Medulla oblongata (tissue), 1 donor: ENCODE measurements around the gene CCDC13.

ENCODE experiments used
- DNase-seq: peaks from one replicate; pipeline ENCODE4 v3.0.0-alpha.2; 2015; ENCODE audit errors: extremely low spot score

Gene CCDC13

GRCh38 chr3:42800251-42800650 is 27.2 kb upstream of the CCDC13 start:
- DNase-seq = no peak

- DNase-seq = no peak
These were observed 26.3 kb upstream of the CCDC13 start for GRCh38 chr3:42799376-42799775.

GRCh38 chr3:42796332-42796885 is 23.4 kb upstream of the CCDC13 start:
- no peak for DNase-seq

GRCh38 chr3:42795621-42796181 is 22.6 kb upstream of the CCDC13 start:
- DNase-seq = no peak

GRCh38 chr3:42790714-42791229 is 17.7 kb upstream of the CCDC13 start:
- DNase-seq = no peak

- DNase-seq = no peak
These were observed 13.6 kb upstream of the CCDC13 start for GRCh38 chr3:42786631-42787030.

GRCh38 chr3:42786212-42786611 is 13.2 kb upstream of the CCDC13 start:
- DNase-seq = no peak

GRCh38 chr3:42780892-42781700 is 8.0 kb upstream of the CCDC13 start:
- DNase-seq = peak; percentile 90

- DNase-seq = no peak
These were observed 7.3 kb upstream of the CCDC13 start for GRCh38 chr3:42780398-42780797.

- no peak for DNase-seq
These were observed 5.6 kb upstream of the CCDC13 start for GRCh38 chr3:42778644-42779043.

- DNase-seq = no peak
These were observed 327 bp upstream of the CCDC13 start for GRCh38 chr3:42773409-42773751.

- DNase-seq = no peak
These were observed 1.8 kb downstream of the CCDC13 start for GRCh38 chr3:42771271-42771670.

GRCh38 chr3:42769477-42770131 is 3.4 kb downstream of the CCDC13 start:
- no peak for DNase-seq

GRCh38 chr3:42764561-42765295 is 8.3 kb downstream of the CCDC13 start:
- DNase-seq = peak; percentile 60

- no peak for DNase-seq
These were observed 8.9 kb downstream of the CCDC13 start for GRCh38 chr3:42764115-42764514.

GRCh38 chr3:42763021-42763420 is 10.0 kb downstream of the CCDC13 start:
- peak; percentile 71 for DNase-seq

GRCh38 chr3:42762046-42762724 is 10.9 kb downstream of the CCDC13 start:
- DNase-seq = peak; percentile 63

- DNase-seq = no peak
These were observed 14.9 kb downstream of the CCDC13 start for GRCh38 chr3:42758126-42758525.

GRCh38 chr3:42756681-42757213 is 16.3 kb downstream of the CCDC13 start:
- DNase-seq = no peak

- DNase-seq = peak; percentile 65
These were observed 17.1 kb downstream of the CCDC13 start for GRCh38 chr3:42755681-42756578.
